Activated T-cell treated with anti-CD3 and anti-CD28 coated beads, Interleukin-2, amount 50 U/mL, for 72 hours (primary cell): ENCODE measurements around the gene CAAP1. TPM values are rescaled to one million over a fixed set of nuclear protein-coding genes. Genes with fewer than 3 reads are reported as not detected.

Source experiments
- ATAC-seq, 2 donors: fragments of 150-1000 bp; cut with Tn5 transposase; replicated peaks in 1 of 2; 2 replicates each; pipeline ENCODE4 v1.10.0; 2021; ENCODE audit warnings: moderate library complexity in 2 of 2, mild to moderate bottlenecking in 1 of 2
- DNase-seq, 2 donors: peaks; one replicate each; pipeline ENCODE4 v3.0.0; 2021 to 2022; ENCODE audit warnings: mixed read lengths in 1 of 2
- H3K27ac Mint-ChIP-seq: one replicate; pipeline ENCODE4 v1.8.0; 2022; ENCODE audit warnings: mild to moderate bottlenecking, moderate library complexity, mixed read lengths
- H3K27me3 Mint-ChIP-seq: one replicate; pipeline ENCODE4 v1.8.0; 2022; ENCODE audit warnings: low read depth, mixed read lengths
- H3K36me3 Mint-ChIP-seq, 2 donors: one replicate each; pipeline ENCODE4 v1.8.0; 2022; ENCODE audit warnings: mixed read lengths in 2 of 2, mild to moderate bottlenecking in 1 of 2; ENCODE audit not compliant: insufficient read depth in 2 of 2
- H3K4me1 Mint-ChIP-seq: one replicate; pipeline ENCODE4 v1.8.0; 2022; ENCODE audit warnings: low read depth, mixed read lengths
- H3K4me3 Mint-ChIP-seq, 2 donors: one replicate each; pipeline ENCODE4 v1.8.0; 2022; ENCODE audit warnings: mild to moderate bottlenecking in 2 of 2, mixed read lengths in 2 of 2, moderate library complexity in 2 of 2
- H3K9me3 Mint-ChIP-seq, 2 donors: one replicate each; pipeline ENCODE4 v1.8.0; 2022; ENCODE audit warnings: mixed read lengths in 2 of 2
- total RNA-seq, 2 donors: library from RNA; stranded (reverse); gene quantifications; one replicate each; pipeline ENCODE4 v1.2.3, GENCODE V29; 2022

The CAAP1 gene
- 10 to 100 TPM; 16.6 to 17.6 TPM for total RNA-seq

GRCh38 chr9:26892251-26893029 is at the start of gene CAAP1:
TSS of gene CAAP1 (minus strand) at chr9:26892802. CDS start at chr9:26892715, 87 bp downstream.
- Mint-ChIP-seq H3K4me1 (peaks cover 44% of the 10 kb centered on the region), H3K36me3 (peaks cover 5 to 10% of the 10 kb centered on the region in 2 donors)

GRCh38 chr9:26940779-26941178 is 48.2 kb upstream of the CAAP1 start:
- Mint-ChIP-seq H3K36me3 (peaks cover 13 to 31% of the 10 kb centered on the region in 2 donors), H3K4me3 (peak overlapping the region; percentile 4 to 75), H3K4me1 (peaks cover 88% of the 10 kb centered on the region), H3K27ac (peak overlapping the region; percentile 30), H3K9me3 (peaks cover 0 to 9% of the 10 kb centered on the region in 2 donors), H3K27me3 (no peaks in the 10 kb centered on the region)
- DNase-seq, result no peak
- ATAC-seq, result peak; percentile 62 to 68

More at GRCh38 chr9:26892251-26893029, at the start of gene CAAP1:
- Mint-ChIP-seq H3K27ac (peak within 1 kb of the TSS; percentile 89), H3K27me3 (no peaks in the 10 kb centered on the region), H3K4me3 (peak within 1 kb of the TSS; percentile 89 to 93), H3K9me3 (peaks cover 2 to 5% of the 10 kb centered on the region in 2 donors)
- ATAC-seq (peak; percentile 95 to 96), DNase-seq (peak; percentile 94 to 96)

- Mint-ChIP-seq H3K4me1 (peaks cover 81% of the 10 kb centered on the region), H3K4me3 (peak overlapping the region; percentile 4 to 75), H3K9me3 (peaks cover 0 to 9% of the 10 kb centered on the region in 2 donors), H3K36me3 (peaks cover 13 to 31% of the 10 kb centered on the region in 2 donors), H3K27ac (peak overlapping the region; percentile 30), H3K27me3 (no peaks in the 10 kb centered on the region)
- ATAC-seq (peak; percentile 66 to 71), DNase-seq (peak in 1 of 2 donors; percentile 14)
Observed at GRCh38 chr9:26939955-26940711, 47.5 kb upstream of the CAAP1 start.

GRCh38 chr9:26937816-26938371 is 45.3 kb upstream of the CAAP1 start:
- ATAC-seq (no peak), DNase-seq (no peak)
- Mint-ChIP-seq H3K4me1 (peaks cover 59% of the 10 kb centered on the region), H3K36me3 (peaks cover 12 to 24% of the 10 kb centered on the region in 2 donors), H3K4me3 (peak overlapping the region in 1 of 2 donors; percentile 51), H3K27me3 (no peaks in the 10 kb centered on the region), H3K27ac (peak overlapping the region; percentile 94), H3K9me3 (peaks cover 0 to 9% of the 10 kb centered on the region in 2 donors)

GRCh38 chr9:26935847-26936246 is 43.2 kb upstream of the CAAP1 start:
- DNase-seq (no peak), ATAC-seq (no peak)
- no peaks in the 10 kb centered on the region for H3K27me3 Mint-ChIP-seq
- H3K4me3 Mint-ChIP-seq, result no peak overlapping the region
- H3K36me3 Mint-ChIP-seq, result peaks cover 10 to 23% of the 10 kb centered on the region in 2 donors
- H3K4me1 Mint-ChIP-seq, result peaks cover 41% of the 10 kb centered on the region
- H3K9me3 Mint-ChIP-seq, result peaks cover 0 to 9% of the 10 kb centered on the region in 2 donors
- peak overlapping the region; percentile 46 for H3K27ac Mint-ChIP-seq

GRCh38 chr9:26928902-26929495 is 36.4 kb upstream of the CAAP1 start:
- no peaks in the 10 kb centered on the region for H3K9me3 Mint-ChIP-seq
- no peak overlapping the region for H3K4me3 Mint-ChIP-seq
- no peak overlapping the region for H3K27ac Mint-ChIP-seq
- no peak for DNase-seq
- H3K4me1 Mint-ChIP-seq, result no peaks in the 10 kb centered on the region
- H3K27me3 Mint-ChIP-seq, result no peaks in the 10 kb centered on the region
- ATAC-seq, result no peak
- peaks cover 12 to 27% of the 10 kb centered on the region in 2 donors for H3K36me3 Mint-ChIP-seq

- H3K4me1 Mint-ChIP-seq, result no peaks in the 10 kb centered on the region
- H3K36me3 Mint-ChIP-seq, result peaks cover 20 to 31% of the 10 kb centered on the region in 2 donors
- H3K9me3 Mint-ChIP-seq, result no peaks in the 10 kb centered on the region
- H3K27ac Mint-ChIP-seq, result no peak overlapping the region
- H3K4me3 Mint-ChIP-seq, result no peak overlapping the region
- no peak for DNase-seq
- no peaks in the 10 kb centered on the region for H3K27me3 Mint-ChIP-seq
- no peak for ATAC-seq
Observed at GRCh38 chr9:26925609-26926008, 33.0 kb upstream of the CAAP1 start.

- Mint-ChIP-seq H3K27me3 (no peaks in the 10 kb centered on the region), H3K4me1 (no peaks in the 10 kb centered on the region), H3K9me3 (no peaks in the 10 kb centered on the region), H3K4me3 (no peak overlapping the region), H3K36me3 (peaks cover 17 to 33% of the 10 kb centered on the region in 2 donors), H3K27ac (no peak overlapping the region)
- ATAC-seq, result no peak
- no peak for DNase-seq
Observed at GRCh38 chr9:26919698-26920097, 27.1 kb upstream of the CAAP1 start.

GRCh38 chr9:26913138-26913668 is 20.6 kb upstream of the CAAP1 start:
- no peak for ATAC-seq
- Mint-ChIP-seq H3K4me3 (no peak overlapping the region), H3K36me3 (peaks cover 2 to 23% of the 10 kb centered on the region in 2 donors), H3K27me3 (no peaks in the 10 kb centered on the region), H3K27ac (no peak overlapping the region), H3K9me3 (no peaks in the 10 kb centered on the region), H3K4me1 (no peaks in the 10 kb centered on the region)
- DNase-seq, result no peak

- ATAC-seq (no peak), DNase-seq (no peak)
- no peaks in the 10 kb centered on the region for H3K27me3 Mint-ChIP-seq
- no peaks in the 10 kb centered on the region for H3K9me3 Mint-ChIP-seq
- H3K4me3 Mint-ChIP-seq, result no peak overlapping the region
- H3K4me1 Mint-ChIP-seq, result no peaks in the 10 kb centered on the region
- peak overlapping the region; percentile 54 for H3K27ac Mint-ChIP-seq
- H3K36me3 Mint-ChIP-seq, result peaks cover 2 to 20% of the 10 kb centered on the region in 2 donors
Observed at GRCh38 chr9:26904671-26905070, 12.1 kb upstream of the CAAP1 start.

GRCh38 chr9:26904070-26904469 is 11.5 kb upstream of the CAAP1 start:
- H3K9me3 Mint-ChIP-seq, result no peaks in the 10 kb centered on the region
- no peak overlapping the region for H3K27ac Mint-ChIP-seq
- H3K4me3 Mint-ChIP-seq, result no peak overlapping the region
- ATAC-seq (no peak), DNase-seq (no peak)
- no peaks in the 10 kb centered on the region for H3K4me1 Mint-ChIP-seq
- H3K27me3 Mint-ChIP-seq, result no peaks in the 10 kb centered on the region
- H3K36me3 Mint-ChIP-seq, result peaks cover 2 to 19% of the 10 kb centered on the region in 2 donors

GRCh38 chr9:26893030-26893676 is 551 bp upstream of the CAAP1 start:
- Mint-ChIP-seq H3K4me1 (peaks cover 40% of the 10 kb centered on the region), H3K27ac (peak overlapping the region; percentile 89), H3K27me3 (no peaks in the 10 kb centered on the region), H3K36me3 (peaks cover 5 to 7% of the 10 kb centered on the region in 2 donors), H3K4me3 (peak overlapping the region; percentile 89 to 93), H3K9me3 (peaks cover 2 to 5% of the 10 kb centered on the region in 2 donors)
- DNase-seq (no peak), ATAC-seq (no peak)
